ENCODE results near the gene TMEFF2.

GRCh38 chr2:192123847-192124246, 70.9 kb downstream of the TMEFF2 start:
- TF ChIP-seq CTCF (IDR thresholded peaks at IDR 0.05; ENCODE audit: low read depth, low read length, missing input control) (no peak), REST (IDR thresholded peaks at IDR 0.05) (no peak)
